Loucy (cell line): ENCODE measurements around the gene ZNF248.

Experiments
- EZH2phosphoT487 ChIP-seq: fragments of 200-600 bp; IDR thresholded peaks from 2 replicates; pipeline ENCODE4 v1.6.1; 2018; ENCODE audit warnings: antibody characterized with exemption, mild to moderate bottlenecking, moderate library complexity, borderline replicate concordance
- TF ChIP-seq, protein P1 (sequence below): fragments of 200-600 bp; sonication (generic); conservative IDR thresholded peaks from 2 replicates; pipeline ENCODE4 v1.5.1; 2014; ENCODE audit warnings: mild to moderate bottlenecking, antibody characterized with exemption, low read length

DNA sequence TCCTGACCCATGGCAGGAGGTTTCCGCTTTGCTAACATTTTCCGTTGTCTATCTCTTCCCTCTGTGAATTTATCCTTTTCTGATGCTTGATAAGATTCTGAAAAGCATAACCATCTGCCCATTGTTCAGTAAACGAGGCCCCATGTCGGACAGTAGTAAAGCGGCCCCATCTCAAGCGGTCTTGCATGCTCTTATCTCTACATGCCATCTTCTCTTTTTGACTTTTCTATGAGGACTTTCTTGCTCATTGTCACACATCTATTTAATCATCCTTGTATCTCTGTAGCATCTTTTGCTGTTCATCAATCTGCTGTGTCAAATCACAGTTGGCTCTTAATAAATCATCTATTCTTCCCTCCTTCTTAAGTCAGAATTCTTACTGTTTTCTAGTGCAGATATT is 37.6 kb downstream of the ZNF248 start:
- no peak for TF ChIP-seq EZH2phosphoT487
- TF ChIP-seq, protein P1, sequence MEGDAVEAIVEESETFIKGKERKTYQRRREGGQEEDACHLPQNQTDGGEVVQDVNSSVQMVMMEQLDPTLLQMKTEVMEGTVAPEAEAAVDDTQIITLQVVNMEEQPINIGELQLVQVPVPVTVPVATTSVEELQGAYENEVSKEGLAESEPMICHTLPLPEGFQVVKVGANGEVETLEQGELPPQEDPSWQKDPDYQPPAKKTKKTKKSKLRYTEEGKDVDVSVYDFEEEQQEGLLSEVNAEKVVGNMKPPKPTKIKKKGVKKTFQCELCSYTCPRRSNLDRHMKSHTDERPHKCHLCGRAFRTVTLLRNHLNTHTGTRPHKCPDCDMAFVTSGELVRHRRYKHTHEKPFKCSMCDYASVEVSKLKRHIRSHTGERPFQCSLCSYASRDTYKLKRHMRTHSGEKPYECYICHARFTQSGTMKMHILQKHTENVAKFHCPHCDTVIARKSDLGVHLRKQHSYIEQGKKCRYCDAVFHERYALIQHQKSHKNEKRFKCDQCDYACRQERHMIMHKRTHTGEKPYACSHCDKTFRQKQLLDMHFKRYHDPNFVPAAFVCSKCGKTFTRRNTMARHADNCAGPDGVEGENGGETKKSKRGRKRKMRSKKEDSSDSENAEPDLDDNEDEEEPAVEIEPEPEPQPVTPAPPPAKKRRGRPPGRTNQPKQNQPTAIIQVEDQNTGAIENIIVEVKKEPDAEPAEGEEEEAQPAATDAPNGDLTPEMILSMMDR = no peak
